AG10803 (cell line): Measurements from ENCODE around the gene KRT33B.
"Not testable (repeated sequence)": the region's sequence is repeated elsewhere in the genome, so short reads cannot be mapped to it uniquely, and the experiment has no call there.

Experiments
- DNase-seq: peaks from one replicate; pipeline ENCODE4 v3.0.0; 2010; ENCODE audit warnings: low read depth
- H3K4me3 ChIP-seq: 2 replicates; pipeline ENCODE4 v1.5.1; 2011; ENCODE audit warnings: mild to moderate bottlenecking, low read length, control low read depth
- CTCF ChIP-seq: conservative IDR thresholded peaks from 2 replicates; pipeline ENCODE4 v1.5.1; 2011; ENCODE audit warnings: mild to moderate bottlenecking, low read length, control low read depth, inconsistent platforms

KRT33B gene

DNA sequence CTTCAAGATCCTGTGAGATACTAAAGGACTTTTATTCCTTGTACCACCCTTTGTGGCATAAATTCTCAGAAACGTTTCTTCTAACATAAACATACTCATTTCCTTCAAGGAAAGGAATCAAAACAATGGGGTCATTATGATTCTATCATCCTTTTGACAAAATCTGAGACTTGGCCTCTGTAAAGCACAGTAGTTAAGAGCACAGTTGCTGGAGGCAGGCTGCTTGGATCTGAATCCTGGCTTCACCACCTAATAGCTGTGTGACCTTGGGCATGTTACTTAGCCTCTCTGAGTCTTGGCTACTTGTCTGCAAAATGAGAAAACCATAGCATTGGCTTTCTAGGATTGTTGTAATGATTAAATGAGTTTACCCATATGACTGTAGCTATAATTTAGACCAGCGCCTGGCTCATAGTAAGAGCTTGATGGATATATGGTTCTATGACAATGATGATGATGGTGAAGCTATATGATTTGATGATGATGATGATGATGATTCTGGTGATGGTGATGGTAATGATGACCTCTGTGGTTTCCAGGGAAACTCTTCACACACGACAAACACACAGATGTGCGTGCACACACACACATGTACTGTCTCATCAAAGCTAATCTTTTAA, 33.9 kb upstream of the KRT33B start:
- DNase-seq, result no peak
- TF ChIP-seq CTCF, result no peak
- H3K4me3 ChIP-seq, result no peak overlapping the region

DNA sequence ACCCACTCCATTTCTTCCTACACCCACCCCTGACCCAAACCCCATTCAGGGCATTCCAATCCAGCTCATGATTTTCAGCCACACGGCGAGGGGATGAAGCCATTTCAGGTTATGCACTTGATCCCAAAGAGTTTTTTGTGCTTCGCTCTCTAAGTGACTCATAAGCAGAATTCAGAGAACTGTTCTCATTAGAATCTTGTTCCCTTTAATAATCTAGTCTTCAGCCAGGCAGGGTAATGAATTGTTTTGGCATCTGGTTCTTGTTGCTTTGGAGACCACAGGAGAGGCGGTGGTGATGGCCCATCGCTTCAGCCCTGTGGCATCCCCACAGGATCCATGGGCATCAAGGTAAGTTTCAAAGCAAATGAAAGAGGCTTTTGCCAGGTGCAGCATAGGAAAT, 32.5 kb upstream of the KRT33B start:
- TF ChIP-seq CTCF, result no peak
- H3K4me3 ChIP-seq, result no peak overlapping the region

DNA sequence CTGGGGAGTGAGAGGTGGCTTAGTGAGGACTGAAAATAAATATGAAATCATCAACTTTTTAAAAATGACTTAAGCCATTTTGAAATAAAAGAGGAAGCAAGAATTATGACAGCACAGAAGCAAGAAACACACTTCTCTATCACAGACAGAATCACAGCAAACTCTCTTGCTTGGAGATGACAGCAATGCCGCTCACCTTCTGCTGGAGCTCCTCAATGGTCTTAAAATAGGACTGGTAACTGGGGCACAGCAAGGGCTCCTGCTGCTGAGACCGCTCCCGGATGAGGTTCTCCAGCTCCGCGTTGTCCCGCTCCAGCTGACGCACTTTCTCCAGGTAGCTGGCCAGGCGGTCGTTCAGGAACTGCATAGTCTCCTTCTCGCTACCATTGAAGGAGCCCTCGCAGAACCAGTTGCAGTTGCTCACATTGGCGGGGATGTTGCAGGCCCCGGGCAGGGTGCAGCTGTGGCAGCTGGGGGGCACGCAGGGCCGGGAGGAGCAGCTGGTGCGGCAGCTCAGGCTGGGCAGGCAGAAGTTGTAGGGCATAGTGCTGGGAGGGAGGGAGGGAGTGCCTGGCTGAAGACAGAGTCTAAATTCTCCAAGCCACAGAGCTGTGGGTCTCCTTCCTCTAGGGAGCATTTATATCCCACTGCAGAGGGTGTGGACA, 27.5 kb upstream of the KRT33B start, which contains the start of gene KRT31:
Gene KRT31, minus strand, starts transcription at position 613 of the 665 bp plus-strand sequence. Its CDS starts 69 bp downstream, at position 544.
- no peak for DNase-seq
- no peak for TF ChIP-seq CTCF
- H3K4me3 ChIP-seq, result no peak within 1 kb of the TSS

More for the DNA sequence above, 32.5 kb upstream of the KRT33B start:
- peak; percentile 31 for DNase-seq

- no peak overlapping the region for H3K4me3 ChIP-seq
- DNase-seq, result no peak
- no peak for TF ChIP-seq CTCF
These were observed 26.7 kb upstream of the KRT33B start for GRCh38 chr17:41396340-41396739.

DNA sequence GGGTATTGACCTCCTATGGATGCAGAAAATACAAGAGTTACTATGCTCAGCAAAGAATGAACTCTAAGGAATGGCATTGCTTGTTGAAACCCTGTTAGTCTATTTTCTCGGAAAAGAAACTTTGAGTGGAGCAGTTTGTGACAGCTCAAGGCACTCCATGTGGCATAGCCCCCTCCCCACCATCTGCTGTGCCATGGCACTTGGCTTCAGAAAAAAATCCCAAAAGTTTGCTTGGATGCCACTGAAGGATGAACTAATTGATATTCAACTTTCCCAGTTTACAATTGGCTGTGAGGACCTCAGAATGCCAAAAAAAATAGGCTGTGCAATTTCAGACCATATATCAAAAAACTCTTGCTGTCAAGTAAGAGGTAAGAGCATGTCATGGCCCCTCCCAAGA, 26.0 kb upstream of the KRT33B start:
- no peak for TF ChIP-seq CTCF
- no peak for DNase-seq
- no peak overlapping the region for H3K4me3 ChIP-seq

- DNase-seq, result not testable (repeated sequence)
These were observed 25.4 kb upstream of the KRT33B start for GRCh38 chr17:41395044-41395443.

GRCh38 chr17:41394254-41394996, 24.8 kb upstream of the KRT33B start:
- no peak for TF ChIP-seq CTCF
- no peak overlapping the region for H3K4me3 ChIP-seq
- DNase-seq, result no peak

More at GRCh38 chr17:41395044-41395443, 25.4 kb upstream of the KRT33B start:
- not testable (repeated sequence) for H3K4me3 ChIP-seq
